HEK293 (cell line): ENCODE measurements around the gene BMERB1.

Experiments
- CTCF ChIA-PET: fragments of 350-600 bp; formaldehyde crosslinking; extraction: SDS; loops from one replicate; lab custom pipeline; 2021; ENCODE audit warnings: antibody characterized with exemption; lab: Yijun Ruan, JAX
- POLR2A ChIA-PET: fragments of 300-600 bp; formaldehyde crosslinking; extraction: SDS; loops from one replicate; lab custom pipeline; 2020; ENCODE audit warnings: antibody characterized with exemption, inconsistent platforms; lab: Yijun Ruan, JAX
- H3K27ac ChIP-seq: fragments of 200-500 bp; sonication (Bioruptor generic); 2 replicates; pipeline ENCODE4 v1.5.1; 2014; ENCODE audit warnings: low read depth, low read length, control low read depth, inconsistent platforms; ENCODE audit errors: extremely low read depth
- H3K36me3 ChIP-seq, 2 experiments: fragments of 200-500 bp in 1 of 2; sonication (Bioruptor generic) in 1 of 2; 1 replicate in 1 of 2; 2 replicates in 1 of 2; pipeline ENCODE4 v1.5.1; 2014 to 2017; ENCODE audit warnings: inconsistent platforms in 2 of 2, low read length in 2 of 2; ENCODE audit not compliant: control insufficient read depth in 2 of 2, insufficient read depth in 1 of 2
- H3K4me1 ChIP-seq: fragments of 200-500 bp; sonication (Bioruptor generic); 2 replicates; pipeline ENCODE4 v1.5.1; 2014; ENCODE audit warnings: mild to moderate bottlenecking, low read length, inconsistent platforms; ENCODE audit not compliant: control insufficient read depth, insufficient read depth
- H3K4me3 ChIP-seq: 2 replicates; pipeline ENCODE4 v1.5.1; 2011; ENCODE audit warnings: low read depth, mild to moderate bottlenecking, control low read depth, low read length, moderate library complexity
- H3K9me3 ChIP-seq: fragments of 200-500 bp; sonication (Bioruptor generic); 2 replicates; pipeline ENCODE4 v1.5.1; 2014; ENCODE audit warnings: low read depth, low read length, inconsistent platforms; ENCODE audit not compliant: control insufficient read depth, insufficient read depth
- EGR2 ChIP-seq: fragments of 450-650 bp; formaldehyde crosslinking; IDR thresholded peaks from 2 replicates; pipeline ENCODE4 v1.5.1; 2016; ENCODE audit warnings: low read depth, missing biosample characterization, missing genetic modification characterization
- GLIS1 ChIP-seq: fragments of 450-650 bp; formaldehyde crosslinking; IDR thresholded peaks from 2 replicates; pipeline ENCODE4 v1.5.1; 2016; ENCODE audit warnings: missing biosample characterization, missing genetic modification characterization
- ZBTB11 ChIP-seq: fragments of 450-650 bp; formaldehyde crosslinking; conservative IDR thresholded peaks from 2 replicates; pipeline ENCODE4 v1.5.1; 2016; ENCODE audit warnings: low read depth, missing biosample characterization, missing genetic modification characterization
- ZBTB8A ChIP-seq: fragments of 450-650 bp; formaldehyde crosslinking; IDR thresholded peaks from 2 replicates; pipeline ENCODE4 v1.5.1; 2016; ENCODE audit warnings: missing biosample characterization, missing genetic modification characterization
- ZFHX2 ChIP-seq: fragments of 450-650 bp; formaldehyde crosslinking; conservative IDR thresholded peaks from 2 replicates; pipeline ENCODE4 v1.5.1; 2016; ENCODE audit warnings: missing biosample characterization, missing genetic modification characterization
- ZNF138 ChIP-seq: fragments of 450-650 bp; formaldehyde crosslinking; IDR thresholded peaks from 2 replicates; pipeline ENCODE4 v1.5.1; 2016; ENCODE audit warnings: missing biosample characterization, missing genetic modification characterization, borderline replicate concordance
- ZNF16 ChIP-seq: fragments of 450-650 bp; formaldehyde crosslinking; IDR thresholded peaks from 2 replicates; pipeline ENCODE4 v1.5.1; 2016; ENCODE audit warnings: low read depth, missing biosample characterization, missing genetic modification characterization
- ZNF2 ChIP-seq: fragments of 450-650 bp; formaldehyde crosslinking; IDR thresholded peaks from 2 replicates; pipeline ENCODE4 v1.5.1; 2016; ENCODE audit warnings: missing biosample characterization, missing genetic modification characterization
- ZNF223 ChIP-seq: fragments of 450-650 bp; formaldehyde crosslinking; IDR thresholded peaks from 2 replicates; pipeline ENCODE4 v1.5.1; 2016; ENCODE audit warnings: missing biosample characterization, missing genetic modification characterization
- ZNF354C ChIP-seq: fragments of 450-650 bp; formaldehyde crosslinking; IDR thresholded peaks from 2 replicates; pipeline ENCODE4 v1.5.1; 2016; ENCODE audit warnings: missing biosample characterization, missing genetic modification characterization, low read depth, borderline replicate concordance
- ZNF391 ChIP-seq: fragments of 450-650 bp; formaldehyde crosslinking; IDR thresholded peaks from 2 replicates; pipeline ENCODE4 v1.5.1; 2016; ENCODE audit warnings: low read depth, missing biosample characterization, missing genetic modification characterization, borderline replicate concordance
- ZNF518A ChIP-seq: fragments of 450-650 bp; formaldehyde crosslinking; conservative IDR thresholded peaks from 2 replicates; pipeline ENCODE4 v1.5.1; 2016; ENCODE audit warnings: low read depth, missing biosample characterization, missing genetic modification characterization
- ZNF623 ChIP-seq: fragments of 450-650 bp; formaldehyde crosslinking; IDR thresholded peaks from 2 replicates; pipeline ENCODE4 v1.5.1; 2016; ENCODE audit warnings: missing biosample characterization, missing genetic modification characterization

The BMERB1 gene

GRCh38 chr16:15552507-15552906, 118.1 kb downstream of the BMERB1 start (continued):
- TF ChIP-seq ZNF518A (tag by site-specific recombination) = no peak
- TF ChIP-seq ZNF623 (tag by site-specific recombination) = no peak
- no peak for TF ChIP-seq ZBTB8A (tag by site-specific recombination)
- TF ChIP-seq ZBTB11 = no peak
- TF ChIP-seq ZNF391 = no peak
- TF ChIP-seq ZNF16 (tag by site-specific recombination) = no peak
- TF ChIP-seq ZNF2 (tag by site-specific recombination) = no peak
- TF ChIP-seq, all 188 proteins: peak for 0

GRCh38 chr16:15553313-15554088, 119.1 kb downstream of the BMERB1 start:
- Histone ChIP-seq H3K27ac (no peak overlapping the region), H3K4me3 (no peak overlapping the region), H3K9me3 (no peaks in the 10 kb centered on the region), H3K36me3 (no peaks in the 10 kb centered on the region), H3K4me1 (no peaks in the 10 kb centered on the region)
- CTCF ChIA-PET = interaction anchor here (0.7 kb wide), 1 partner anchor 203 kb away, joined by 4 read pairs; no protein-coding TSS in a partner anchor
- POLR2A ChIA-PET = no interaction called here
- TF ChIP-seq ZNF138 (no peak), GLIS1 (no peak), ZNF16 (tag by site-specific recombination) (peak; percentile 88)

- CTCF ChIA-PET = interaction anchor here (0.6 kb wide), 2 partner anchors 48 to 201 kb away, joined by 3 to 11 read pairs; no protein-coding TSS in a partner anchor
- no peaks in the 10 kb centered on the region for H3K9me3 ChIP-seq
- POLR2A ChIA-PET = no interaction called here
- TF ChIP-seq ZFHX2 (peak; percentile 61), ZNF223 (no peak), ZNF354C (no peak), EGR2 (tag by site-specific recombination) (peak; percentile 73)
- H3K27ac ChIP-seq = no peak overlapping the region
- no peaks in the 10 kb centered on the region for H3K4me1 ChIP-seq
- H3K36me3 ChIP-seq = no peaks in the 10 kb centered on the region
- no peak overlapping the region for H3K4me3 ChIP-seq
Observed at GRCh38 chr16:15556130-15556529, 121.7 kb downstream of the BMERB1 start.
